ENCODE measurements around the gene LLGL2.

The LLGL2 gene

DNA sequence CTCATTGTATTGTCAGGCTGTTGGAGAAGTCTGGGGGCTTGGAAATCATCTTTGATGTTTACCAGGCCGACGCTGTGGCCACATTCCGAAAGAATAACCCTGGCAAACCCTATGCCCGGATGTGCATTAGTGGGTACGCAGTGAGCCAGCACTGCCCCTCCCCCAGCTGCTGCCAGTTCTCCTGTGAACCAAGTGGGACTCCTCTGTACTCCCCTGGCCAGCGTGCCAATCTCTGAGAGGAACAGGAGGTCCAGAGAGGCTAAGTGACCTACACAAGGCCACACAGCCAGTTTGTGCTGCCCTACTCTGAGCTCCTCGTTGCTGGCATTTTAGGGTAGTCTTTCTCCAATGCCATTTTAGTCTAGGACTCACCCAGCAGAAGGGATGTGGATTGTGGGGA, 1.9 kb upstream of the LLGL2 start:
- DNase-seq: no peak

DNA sequence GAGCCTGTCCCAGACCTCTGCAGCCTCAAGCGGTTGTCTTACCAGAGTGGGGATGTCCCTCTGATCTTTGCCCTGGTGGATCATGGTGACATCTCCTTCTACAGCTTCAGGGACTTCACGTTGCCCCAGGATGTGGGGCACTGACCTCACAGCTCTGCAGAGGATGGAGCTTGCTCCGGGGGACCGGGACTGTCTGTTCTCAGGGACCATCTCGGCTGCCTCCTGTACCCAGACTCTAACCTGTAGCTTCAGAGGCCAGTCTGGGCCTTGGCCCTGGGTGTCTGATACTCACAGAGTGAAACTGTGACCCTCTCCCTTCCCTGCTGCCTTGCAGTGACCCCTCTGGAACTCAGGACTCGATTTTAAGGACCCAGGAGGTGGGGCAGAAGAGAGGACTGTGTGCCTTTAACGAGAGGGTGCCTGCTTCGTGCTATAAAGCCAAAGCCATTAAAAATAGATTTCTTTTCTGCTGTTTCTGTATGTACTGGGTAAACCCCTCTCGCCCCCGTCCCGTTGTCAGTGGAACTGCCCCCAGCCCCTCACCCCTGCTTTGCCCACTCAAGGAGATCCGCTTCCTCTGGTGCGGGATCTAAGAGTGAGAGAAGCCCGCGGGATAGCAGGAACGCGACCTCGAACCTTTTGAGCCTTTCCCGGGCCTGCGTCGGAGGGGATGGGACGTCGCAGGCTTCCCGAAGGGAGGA, 1.1 kb upstream of the LLGL2 start:
- DNase-seq: no peak

DNA sequence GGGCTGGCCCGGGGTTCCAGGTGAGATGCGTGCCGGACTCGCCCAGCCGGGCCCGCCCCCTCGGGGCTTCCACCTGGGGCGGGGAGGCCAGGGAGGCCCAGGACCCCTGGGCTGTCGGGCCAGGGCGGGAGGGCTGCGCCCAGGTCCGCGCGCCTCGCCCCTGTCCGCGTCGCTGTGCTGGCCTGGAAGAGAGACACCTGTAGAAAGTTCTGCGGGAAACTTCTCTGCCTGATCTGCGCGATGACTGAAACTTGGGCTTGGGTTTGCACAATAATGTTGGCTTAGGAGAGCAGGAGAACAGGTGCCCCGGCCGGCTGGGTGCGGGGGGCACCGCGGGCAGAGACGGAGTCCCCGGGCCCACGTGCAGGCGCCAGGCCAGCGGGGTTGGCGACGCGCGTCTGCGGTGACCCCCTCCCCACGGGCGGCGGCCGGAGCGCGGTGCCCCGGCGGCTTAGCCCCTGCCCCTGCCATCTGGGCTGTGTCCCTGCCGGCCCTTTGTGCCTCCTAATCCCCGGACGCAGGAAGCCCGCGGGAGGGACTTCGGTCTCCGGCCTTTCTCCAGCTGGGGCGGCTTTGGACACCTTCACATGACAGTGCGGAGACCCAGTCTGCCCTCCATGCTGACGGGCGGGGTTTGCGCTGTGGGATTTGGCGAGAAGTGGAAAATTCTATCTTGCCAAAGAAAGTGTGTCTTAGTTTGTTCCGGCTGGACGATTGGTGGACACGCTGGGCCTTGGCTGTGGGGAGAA, 483 bp downstream of the LLGL2 start:
- DNase-seq: no peak

DNA sequence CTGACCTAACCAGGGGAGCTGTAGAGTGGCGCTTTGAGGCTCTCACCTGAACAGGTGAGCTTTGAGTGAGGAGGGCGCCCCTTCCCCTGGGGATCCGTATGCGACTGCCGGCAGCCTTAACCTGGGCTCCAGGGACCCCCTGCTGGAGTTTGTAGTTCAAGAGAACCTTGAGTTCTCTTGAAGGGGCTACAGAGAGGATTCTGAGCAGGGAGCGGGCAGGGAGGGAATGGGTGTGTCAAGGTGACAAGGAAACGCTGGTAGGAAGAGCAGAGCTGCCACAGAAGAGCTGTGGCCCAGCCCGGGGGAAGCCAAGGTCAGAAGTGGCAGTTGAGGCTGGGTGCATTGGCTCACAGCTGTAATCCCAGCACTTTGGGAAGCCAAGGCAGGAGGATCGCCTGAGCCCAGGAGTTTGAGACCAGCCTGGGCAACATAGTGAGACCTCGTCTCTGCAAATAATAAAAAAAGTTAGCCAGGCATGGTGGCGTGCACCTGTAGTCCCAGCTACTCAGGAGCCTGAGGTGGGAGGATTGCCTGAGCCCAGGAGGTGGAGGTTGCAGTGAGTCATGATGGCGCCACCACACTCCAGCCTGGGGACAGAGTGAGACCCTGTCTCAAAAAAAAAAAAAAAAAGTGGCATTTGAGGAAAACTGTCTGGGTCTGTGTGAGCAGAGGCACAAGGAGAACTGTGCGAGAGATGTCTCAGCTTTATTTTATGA, 1.2 kb downstream of the LLGL2 start:
- DNase-seq: no peak

DNA sequence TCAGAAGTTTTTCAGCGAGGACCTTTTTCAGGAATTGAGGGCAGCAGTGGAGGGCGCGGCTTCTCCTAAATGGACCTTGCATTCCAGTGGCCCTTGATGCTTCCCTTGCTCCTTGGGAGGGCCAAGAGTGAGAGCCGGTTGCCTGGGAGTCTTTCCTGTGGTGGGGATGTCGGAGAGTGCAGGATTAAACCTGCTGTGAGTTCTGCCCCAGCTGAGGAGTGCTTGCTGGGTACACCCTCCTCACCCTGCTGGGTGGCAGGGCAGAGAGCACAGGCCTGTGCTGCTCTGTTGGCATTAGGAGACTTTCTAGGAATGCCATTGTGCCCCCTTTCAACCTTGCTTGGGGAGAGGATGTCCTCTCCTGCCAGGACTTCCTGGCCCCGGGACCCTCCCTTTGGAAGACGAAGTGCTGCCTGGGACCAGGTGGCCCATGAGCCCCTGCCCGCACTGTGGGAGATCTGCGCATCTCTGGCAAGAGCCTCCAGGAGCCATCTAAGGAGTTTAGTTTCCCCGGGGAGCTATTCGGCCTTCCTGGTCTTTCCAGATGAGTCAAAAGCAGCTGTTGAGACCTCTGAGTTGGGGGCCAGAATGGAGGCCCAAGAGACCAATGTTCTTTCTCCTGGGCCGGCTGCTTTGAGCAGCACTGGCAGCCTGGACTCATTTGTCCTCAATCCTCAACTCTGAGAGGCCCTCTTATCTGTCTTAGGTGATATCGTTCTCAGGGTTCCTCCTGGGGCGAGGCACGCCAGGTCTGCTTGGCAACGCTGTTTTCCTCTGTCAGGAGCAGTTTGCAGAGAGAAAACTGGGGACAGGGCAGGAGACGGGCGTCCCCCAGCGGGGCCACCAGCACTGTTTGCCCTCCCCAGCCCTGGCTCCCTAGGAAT, 5.6 kb downstream of the LLGL2 start:
- no peak for DNase-seq

DNA sequence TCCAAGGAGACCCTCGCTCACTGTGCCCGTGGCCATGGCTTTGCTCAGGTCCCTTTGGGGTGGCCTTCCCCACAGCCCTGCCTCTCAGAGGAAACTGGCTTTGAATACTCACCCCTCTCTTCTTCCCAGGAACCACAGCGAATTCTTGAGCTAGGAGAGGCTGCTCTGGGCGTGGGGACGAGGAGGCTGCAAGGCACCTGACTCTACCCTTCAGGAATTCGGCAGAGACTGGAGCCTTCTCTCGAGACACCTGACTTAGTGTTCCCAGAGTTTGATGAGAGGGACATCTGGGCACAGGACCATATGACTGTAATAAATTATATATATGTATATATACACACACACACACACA, 6.2 kb downstream of the LLGL2 start:
- no peak for DNase-seq

DNA sequence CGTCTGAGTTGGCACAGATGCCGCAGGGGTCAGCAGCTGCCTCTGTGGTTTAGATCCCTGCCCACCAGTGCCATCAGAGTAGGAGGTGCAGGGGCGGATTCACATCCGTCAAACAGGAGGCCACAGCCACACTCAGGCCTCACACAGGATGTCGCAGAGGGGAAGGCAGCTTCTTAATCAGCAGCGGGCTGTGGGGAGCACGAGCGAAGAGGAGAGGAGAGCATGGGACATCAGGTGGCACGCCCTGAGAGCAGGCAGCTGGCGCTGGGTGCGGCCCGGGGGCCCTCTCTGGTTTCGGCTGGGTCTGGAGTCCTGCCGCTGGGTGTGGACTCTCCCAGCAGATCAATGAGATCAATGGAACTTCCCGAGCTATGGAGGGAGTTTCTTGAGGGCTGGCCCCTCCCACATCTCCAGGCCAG, 9.6 kb downstream of the LLGL2 start:
- DNase-seq: peak; percentile 65

DNA sequence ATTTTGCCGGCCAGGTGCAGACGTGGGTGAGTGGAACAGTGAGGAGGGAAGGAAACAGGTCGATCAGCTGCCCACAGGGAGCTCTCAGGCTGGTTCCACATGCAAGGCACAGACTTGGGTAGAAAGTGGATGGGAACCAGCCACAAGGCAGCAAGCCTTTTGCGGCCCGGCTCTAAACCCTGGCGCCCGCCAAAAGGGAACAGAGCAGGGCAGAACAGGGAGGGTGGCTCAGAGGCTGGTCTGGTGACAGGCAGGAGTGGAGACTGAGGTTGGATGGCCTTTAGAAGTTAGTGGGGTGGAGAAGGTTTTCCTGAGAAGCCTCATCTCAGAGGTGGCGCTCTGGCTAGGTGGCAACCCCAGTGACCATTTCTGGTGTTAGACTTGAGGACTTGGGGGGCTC, 10.4 kb downstream of the LLGL2 start:
- no peak for DNase-seq

DNA sequence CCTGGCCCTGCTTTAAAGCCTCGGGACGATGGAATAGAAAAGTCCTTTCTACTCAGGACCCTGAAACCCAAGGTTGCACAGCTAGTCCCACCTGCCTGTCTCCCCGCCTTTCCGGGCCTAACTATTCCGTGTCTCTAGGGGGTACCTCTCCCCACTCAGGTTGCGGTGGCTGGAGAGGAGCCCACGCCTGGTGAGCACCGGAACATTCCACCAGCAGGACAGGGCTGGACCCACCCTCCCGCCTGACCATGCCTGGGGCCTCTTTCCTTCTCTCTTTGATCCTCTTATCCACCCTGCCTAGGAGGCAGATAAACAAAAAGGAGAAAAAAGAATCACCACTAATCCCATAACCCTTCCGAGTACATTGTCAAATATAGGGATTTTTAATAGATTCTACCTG, 10.9 kb downstream of the LLGL2 start:
- no peak for DNase-seq

DNA sequence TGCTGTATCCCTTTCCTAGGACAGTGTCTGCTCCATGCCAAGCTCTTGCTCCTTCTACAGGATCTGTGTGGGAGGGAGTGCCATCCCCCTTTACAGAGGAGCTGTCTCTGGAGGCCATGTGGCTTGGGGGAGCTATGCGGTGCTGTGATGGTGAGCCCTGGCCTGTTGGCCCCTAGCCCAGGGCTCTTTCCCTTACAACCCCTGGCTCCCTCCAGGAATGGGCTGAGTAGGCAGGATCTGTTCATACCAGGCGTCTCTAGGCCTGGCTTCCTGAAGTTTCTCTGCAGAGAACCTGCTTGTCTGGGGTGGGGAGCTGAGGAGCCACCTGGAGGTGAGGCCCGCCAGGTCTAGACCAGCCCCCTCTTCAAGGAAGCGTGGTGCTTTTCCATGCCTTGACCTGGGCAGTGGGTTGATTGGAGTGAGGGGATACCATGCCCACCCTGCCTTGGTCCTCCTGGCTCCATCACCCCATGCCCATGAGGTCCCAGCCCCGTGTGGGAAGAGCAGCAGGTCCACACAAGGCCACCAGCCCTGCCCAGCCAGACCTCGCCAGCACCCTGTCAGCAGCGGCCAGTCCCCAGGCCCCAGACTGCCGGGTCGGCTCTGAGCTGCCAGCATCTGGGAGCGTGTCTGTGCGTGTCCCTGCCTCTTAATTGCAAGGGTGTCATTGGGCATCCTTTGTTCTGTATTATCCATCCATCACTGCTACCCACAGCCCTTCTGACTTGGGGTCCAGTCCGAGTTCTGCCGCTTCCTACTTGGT, 14.7 kb downstream of the LLGL2 start:
- no peak for DNase-seq

DNA sequence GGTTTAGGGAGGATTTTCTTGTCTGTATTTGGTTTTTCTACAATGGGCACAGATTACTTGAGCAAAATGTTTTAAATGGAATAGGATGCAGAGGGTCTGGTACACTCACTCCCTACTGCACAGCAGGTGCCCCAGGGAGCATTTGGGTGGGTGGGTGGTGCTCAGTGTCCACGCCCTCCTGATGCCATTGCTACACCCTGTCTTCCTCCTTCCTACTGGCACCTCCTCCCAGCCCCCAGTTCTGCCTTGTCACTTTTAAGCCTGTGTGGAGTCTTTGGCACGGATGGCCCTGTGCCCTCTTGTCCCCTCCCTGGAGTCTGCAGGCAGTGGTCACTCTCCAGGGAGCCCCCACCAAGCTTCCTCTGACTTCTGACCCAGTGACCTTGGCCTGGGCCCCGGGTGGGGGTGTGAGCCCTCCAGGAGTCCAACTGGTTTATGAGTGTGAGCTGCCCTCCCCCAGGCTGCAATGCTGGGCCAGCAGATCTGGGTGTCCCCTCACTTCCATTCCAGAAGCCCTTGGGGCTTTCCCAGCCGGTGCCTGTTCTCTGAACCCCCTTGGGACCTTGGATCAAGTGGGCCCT, 15.5 kb downstream of the LLGL2 start:
- DNase-seq: no peak

DNA sequence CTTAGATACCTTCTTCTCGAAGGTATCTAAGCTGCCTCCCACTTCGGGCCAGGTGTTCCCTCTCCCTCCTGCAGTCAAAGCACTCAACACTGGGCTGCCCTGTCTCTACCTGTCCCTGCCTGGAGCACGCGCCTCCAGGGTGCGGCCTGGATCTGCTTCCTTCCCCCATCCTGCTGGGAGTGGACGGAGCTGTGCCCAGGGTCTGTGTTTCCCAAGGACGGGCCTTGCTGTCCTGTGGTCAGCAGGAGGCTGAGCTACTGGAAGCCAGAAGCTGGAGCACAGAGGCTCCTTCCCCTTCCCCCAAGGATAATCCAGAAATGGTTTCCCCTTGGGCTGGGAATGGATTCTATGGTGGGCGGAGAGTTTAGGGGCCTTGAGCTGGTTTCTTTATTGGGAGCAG, 16.7 kb downstream of the LLGL2 start:
- DNase-seq: no peak

DNA sequence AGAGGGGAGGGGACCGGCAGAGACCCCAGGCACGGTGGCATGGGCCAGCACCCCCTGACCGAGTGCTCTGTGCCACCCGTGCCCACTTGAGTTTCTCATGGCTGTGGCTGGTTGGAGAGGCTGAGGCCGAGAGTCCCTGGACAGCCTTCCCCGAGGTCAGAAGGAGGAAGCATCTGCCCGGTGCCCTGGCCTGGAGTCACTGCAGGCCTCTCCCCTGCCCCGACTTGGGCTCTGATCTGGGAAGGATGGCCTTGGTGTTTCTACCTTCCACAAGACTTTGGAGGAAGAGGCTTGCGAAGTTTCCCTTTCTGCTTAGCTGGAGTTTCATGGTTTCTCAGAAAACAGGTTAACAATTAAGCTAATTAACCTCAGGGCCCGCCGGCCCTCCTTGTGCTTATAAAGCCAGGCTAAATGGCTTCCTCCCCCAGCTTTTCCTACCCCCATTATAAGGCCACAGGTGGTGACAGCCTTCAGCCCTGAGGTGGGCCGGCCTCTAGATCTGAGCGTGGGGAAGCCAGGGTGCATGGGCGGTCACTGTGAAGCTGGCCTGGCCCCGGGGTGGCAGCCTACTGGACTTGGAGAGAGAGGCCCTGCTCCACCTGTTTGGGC, 17.3 kb downstream of the LLGL2 start:
- no peak for DNase-seq

DNA sequence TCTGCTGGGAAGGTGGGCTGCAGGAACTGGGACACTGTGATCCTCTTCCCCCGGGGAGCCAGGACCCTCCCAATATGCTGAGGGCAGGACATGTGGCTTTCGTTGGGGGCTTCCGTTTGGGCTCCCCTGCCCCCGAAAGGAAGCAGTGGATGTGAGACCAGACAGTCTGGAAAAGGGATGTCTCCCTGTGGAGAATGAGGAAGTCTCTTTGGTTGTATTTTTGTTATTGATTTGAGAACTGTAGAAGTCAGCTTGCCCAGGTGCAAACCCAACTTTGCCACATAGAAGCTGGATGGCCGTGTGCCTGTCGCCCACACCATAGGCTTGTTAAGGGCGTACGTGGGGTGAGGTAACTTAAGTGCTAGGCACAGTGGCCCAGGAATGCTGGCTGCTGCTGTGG, 18.8 kb downstream of the LLGL2 start:
- no peak for DNase-seq

DNA sequence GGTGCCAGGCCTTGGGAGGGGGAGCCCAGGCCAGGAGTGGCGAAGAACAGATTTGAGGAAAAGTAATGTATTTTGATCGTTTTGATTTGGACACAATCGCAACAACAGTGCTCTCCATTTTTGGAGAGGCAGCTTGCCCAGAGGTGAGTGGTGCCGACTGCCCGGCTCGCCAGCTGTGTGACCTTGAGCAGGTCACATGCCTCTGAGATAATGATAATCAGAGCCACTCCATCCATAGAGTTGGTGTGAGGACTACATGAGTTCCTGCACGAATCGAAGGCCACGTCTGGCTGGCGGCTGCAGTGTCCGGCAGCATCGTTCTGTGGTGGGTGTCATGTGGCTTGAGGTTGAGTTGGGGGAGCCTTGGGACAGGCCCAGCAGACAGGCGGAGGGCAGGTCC, 20.7 kb downstream of the LLGL2 start:
- no peak for DNase-seq

DNA sequence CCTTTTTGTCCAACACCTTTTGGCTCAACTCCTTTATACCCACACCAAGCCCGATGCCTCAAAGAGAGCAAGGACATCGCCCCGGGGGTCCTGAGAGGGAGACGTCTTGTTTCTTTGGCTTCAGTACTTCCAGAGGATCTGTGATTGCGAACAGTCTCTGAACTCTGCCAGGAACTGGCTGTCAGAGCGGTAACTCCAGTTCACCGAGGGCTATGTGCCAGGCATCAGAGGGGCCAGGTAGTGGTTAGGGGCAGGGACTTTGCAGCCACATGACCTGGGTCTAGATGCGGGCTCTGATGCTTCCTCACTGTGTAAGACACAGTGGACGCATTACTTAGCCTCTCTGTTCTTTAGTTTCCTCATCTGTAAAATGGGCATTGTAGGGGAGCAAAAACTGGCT, 21.6 kb downstream of the LLGL2 start:
- DNase-seq: no peak

DNA sequence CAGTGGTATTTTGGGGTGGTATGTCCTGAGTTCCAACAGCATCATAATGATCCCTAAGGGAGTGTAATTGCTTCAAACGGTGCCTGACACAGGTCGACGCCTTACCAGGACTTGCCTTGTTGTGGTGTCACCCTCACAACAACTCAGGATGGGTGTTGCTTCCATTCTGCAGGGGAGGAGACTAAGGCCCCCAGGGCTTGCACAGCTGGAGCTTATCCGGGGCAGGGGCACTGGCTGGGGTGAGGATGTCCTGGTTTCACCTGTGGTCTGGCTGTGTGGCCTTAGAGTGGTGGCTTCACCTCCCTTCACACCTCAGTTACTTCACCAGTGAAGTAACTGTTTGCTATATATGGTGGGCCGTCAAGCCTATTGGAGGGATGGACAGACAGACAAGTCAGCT, 23.3 kb downstream of the LLGL2 start:
- DNase-seq: no peak

DNA sequence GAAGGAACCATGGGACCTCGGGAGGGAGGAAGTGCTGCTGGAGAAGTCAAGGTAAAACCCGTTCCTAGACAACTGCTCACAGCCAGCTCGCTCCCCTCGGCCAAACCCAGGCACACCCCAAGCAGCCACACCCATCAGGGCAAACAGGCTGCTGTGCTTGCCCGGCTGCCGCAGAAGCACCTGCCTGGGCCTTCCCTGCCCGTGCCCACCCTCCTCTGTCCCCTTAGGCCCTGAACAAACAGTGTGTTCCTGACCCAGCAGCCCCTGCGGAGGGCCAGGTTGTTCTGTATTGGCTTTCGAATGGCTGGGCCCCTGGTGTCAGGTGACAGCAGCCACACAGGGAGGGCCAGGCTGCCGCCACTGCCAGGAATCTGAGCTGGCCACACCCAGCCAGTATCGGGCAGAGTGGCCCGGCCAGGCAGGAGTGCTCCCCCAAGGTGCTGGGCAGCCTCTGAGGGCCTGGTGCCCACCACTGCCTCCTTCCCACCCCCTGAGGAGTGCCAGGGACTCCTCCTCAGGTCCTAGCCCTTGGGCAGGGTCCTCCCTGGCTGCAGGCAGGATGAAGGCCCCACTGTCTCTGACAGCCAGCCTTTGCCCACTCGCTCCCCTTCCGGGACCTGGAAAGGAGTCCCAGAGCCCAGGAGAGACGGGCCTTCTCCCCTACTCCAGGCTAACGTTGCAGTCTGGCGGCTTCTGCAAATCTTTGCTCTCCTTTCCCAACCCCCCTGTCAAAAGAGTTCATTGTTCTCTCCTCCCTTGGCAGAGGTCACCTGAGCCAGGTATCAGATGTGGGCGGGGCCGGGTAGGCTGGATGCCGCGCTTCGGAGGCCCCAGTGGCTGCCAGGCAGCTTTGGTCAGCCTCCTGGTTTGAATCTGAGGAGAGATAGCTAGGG, 24.0 kb downstream of the LLGL2 start:
- DNase-seq: no peak

DNA sequence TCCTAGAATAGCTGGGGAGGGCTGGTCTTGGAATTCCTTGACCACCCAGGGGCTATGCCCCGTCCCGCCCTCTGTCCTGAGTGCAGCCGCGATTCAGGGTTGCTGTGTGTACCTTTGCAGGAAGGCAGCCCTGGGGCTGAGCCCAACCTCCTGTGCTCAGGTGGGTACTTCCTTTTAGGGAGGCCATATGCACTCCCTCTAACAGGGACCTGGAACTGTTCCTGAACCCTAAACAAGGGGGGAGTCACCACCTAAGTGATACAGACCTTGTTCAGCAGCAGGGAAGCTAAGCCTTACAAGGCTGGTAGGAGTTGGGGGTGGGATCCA, 24.6 kb downstream of the LLGL2 start:
- DNase-seq: no peak

DNA sequence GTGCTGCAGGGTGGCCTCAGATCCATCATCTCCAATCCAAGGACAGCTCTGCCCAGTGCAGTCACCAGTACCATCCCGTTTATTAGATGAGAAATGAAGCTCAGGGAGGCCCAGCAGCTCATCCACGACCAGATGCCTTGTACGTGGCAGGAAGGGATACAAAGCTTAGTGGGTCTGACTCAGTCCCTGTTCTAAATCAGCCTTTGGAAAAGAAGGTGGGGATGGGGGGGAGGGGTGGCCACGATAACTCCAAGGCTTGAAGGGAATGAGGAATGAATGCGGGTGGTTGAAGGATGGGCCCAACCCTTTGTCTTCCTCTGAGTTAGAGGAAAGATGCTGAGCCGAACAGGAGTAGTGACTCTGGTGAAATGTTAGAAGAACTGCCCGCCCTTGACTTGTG, 25.8 kb downstream of the LLGL2 start:
- DNase-seq: no peak

All from stimulated activated CD4-positive, alpha-beta T cell treated with anti-CD3 and anti-CD28 coated beads, Interleukin-1b, Interleukin-23, amount 100 ng/mL, for 48 hours (primary cell).